Kidney (tissue), 14 donors: Measurements from ENCODE around the gene VCL. TPM values are rescaled to one million over a fixed set of nuclear protein-coding genes. Genes with fewer than 3 reads are reported as not detected.

Source experiments
- DNase-seq, 5 donors: peaks; one replicate each; pipeline ENCODE4 v3.0.0-alpha.2; 2013 to 2020
- FAIRE-seq: peaks from 2 replicates; lab custom pipeline; 2012; peaks lifted over from hg19 to GRCh38; lab: Jason Lieb, UNC
- H3K27ac ChIP-seq, 2 donors: one replicate each; pipeline ENCODE4 v1.7.0; 2013; ENCODE audit warnings: low read depth in 2 of 2, low read length in 2 of 2, inconsistent platforms in 1 of 2
- H3K27me3 ChIP-seq: one replicate; pipeline ENCODE4 v1.7.1; 2013; ENCODE audit warnings: low read length, inconsistent platforms; ENCODE audit not compliant: control insufficient read depth, insufficient read depth
- H3K36me3 ChIP-seq, 3 donors: one replicate each; pipeline versions ENCODE4 v1.7.0 to v1.7.1; 2013; ENCODE audit warnings: low read length in 3 of 3, control low read depth in 1 of 3, inconsistent platforms in 1 of 3; ENCODE audit not compliant: insufficient read depth in 3 of 3, control insufficient read depth in 2 of 3
- H3K4me1 ChIP-seq, 3 donors: one replicate each; pipeline versions ENCODE4 v1.7.0 to v1.7.1; 2013; ENCODE audit warnings: low read length in 3 of 3, inconsistent platforms in 1 of 3, low read depth in 1 of 3; ENCODE audit not compliant: control insufficient read depth in 2 of 3, insufficient read depth in 2 of 3
- H3K4me3 ChIP-seq, 3 donors: one replicate each; pipeline versions ENCODE4 v1.7.0 to v1.8.1; 2013; ENCODE audit warnings: low read length in 3 of 3, control low read depth in 1 of 3, inconsistent platforms in 1 of 3
- H3K9ac ChIP-seq, 3 donors: one replicate each; pipeline versions ENCODE4 v1.7.0 to v1.7.1; 2013; ENCODE audit warnings: low read length in 3 of 3, control low read depth in 1 of 3, inconsistent platforms in 1 of 3
- H3K9me3 ChIP-seq, 3 donors: one replicate each; pipeline versions ENCODE4 v1.7.0 to v1.7.1; 2013; ENCODE audit warnings: low read length in 3 of 3, control low read depth in 1 of 3, inconsistent platforms in 1 of 3; ENCODE audit not compliant: control insufficient read depth in 2 of 3, insufficient read depth in 1 of 3
- intact Hi-C: fragments of 100-400 bp; cut with DNase I; formaldehyde crosslinking; loops from one replicate; pipeline ENCODE4 v1.11.1; 2022
- polyA plus RNA-seq: library from polyadenylated mRNA; stranded (reverse); fragments of 350-450 nt; fragmentation: Illumina TruSeq; extraction: RNeasy Lipid Tissue Mini Kit (QIAGEN cat#74804); gene quantifications from one replicate; pipeline ENCODE4 v1.2.3, GENCODE V29; 2014; ENCODE audit warnings: low read depth, low replicate concordance; ENCODE audit not compliant: insufficient read depth
- total RNA-seq: library from RNA; stranded (reverse); fragmentation: NEBNext Ultra II Directional; extraction: Animal tissue kit (Norgen Biotek cat#: 25700); gene quantifications from one replicate; pipeline ENCODE4 v1.2.1, GENCODE V29; 2021
- TF ChIP-seq, protein P1 (sequence below): IDR thresholded peaks from 3 replicates; pipeline ENCODE4 v1.5.1; 2012; ENCODE audit warnings: mild to moderate bottlenecking, moderate library complexity, borderline replicate concordance; ENCODE audit not compliant: insufficient read depth; ENCODE audit errors: extremely low read depth
- donor health status: control.
- donor health status: control.
- donor health status: control.
- donor health status: control.
- donor health status: control.
- donor health status: DM: yes; HTN: yes; CAD: no.
- donor health status: Normal renal cell carcinoma (clear cell type).

The VCL gene
- total and polyA plus RNA-seq, 2 donors from 2014 or later: 23.8 to 167 TPM

DNA sequence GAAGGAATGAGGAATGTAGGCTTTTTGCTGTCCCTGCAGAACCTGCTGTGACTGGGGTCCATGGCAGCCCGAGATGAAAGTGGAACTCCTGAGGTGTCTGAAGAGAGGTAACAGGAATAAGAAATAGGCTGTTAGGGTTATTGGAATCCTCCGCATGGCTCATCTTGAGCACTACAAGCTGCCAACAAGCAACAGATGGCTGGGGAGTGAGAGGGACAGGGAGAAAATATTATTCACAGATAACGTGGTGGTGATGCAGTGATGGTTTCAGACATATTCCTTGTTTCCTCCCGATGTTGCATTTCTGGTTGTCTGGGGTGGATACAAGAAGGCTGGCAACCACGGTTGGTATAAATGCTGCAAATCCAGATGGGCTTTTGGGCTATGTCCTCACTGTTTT lies 106.6 kb downstream of the VCL start:
- peaks cover 11 to 48% (median 32%) of the 10 kb centered on the region in 3 donors for H3K36me3 ChIP-seq
- no peaks in the 10 kb centered on the region for H3K9me3 ChIP-seq
- H3K4me1 ChIP-seq: no peaks in the 10 kb centered on the region
- H3K27me3 ChIP-seq: no peaks in the 10 kb centered on the region
- TF ChIP-seq, protein P1, sequence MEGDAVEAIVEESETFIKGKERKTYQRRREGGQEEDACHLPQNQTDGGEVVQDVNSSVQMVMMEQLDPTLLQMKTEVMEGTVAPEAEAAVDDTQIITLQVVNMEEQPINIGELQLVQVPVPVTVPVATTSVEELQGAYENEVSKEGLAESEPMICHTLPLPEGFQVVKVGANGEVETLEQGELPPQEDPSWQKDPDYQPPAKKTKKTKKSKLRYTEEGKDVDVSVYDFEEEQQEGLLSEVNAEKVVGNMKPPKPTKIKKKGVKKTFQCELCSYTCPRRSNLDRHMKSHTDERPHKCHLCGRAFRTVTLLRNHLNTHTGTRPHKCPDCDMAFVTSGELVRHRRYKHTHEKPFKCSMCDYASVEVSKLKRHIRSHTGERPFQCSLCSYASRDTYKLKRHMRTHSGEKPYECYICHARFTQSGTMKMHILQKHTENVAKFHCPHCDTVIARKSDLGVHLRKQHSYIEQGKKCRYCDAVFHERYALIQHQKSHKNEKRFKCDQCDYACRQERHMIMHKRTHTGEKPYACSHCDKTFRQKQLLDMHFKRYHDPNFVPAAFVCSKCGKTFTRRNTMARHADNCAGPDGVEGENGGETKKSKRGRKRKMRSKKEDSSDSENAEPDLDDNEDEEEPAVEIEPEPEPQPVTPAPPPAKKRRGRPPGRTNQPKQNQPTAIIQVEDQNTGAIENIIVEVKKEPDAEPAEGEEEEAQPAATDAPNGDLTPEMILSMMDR: no peak
- H3K4me3 ChIP-seq: no peak overlapping the region
- H3K27ac ChIP-seq: no peak overlapping the region
- DNase-seq (no peak), FAIRE-seq (no peak)
- intact Hi-C loops: no loop called here
- H3K9ac ChIP-seq: no peak overlapping the region

DNA sequence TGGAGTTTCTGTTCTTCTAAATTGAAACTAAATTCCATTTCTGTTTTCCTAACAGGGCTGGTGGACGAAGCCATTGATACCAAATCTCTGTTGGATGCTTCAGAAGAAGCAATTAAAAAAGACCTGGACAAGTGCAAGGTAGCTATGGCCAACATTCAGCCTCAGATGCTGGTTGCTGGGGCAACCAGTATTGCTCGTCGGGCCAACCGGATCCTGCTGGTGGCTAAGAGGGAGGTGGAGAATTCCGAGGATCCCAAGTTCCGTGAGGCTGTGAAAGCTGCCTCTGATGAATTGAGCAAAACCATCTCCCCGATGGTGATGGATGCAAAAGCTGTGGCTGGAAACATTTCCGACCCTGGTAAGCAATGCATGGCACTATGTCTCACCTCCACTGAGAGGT lies 107.1 kb downstream of the VCL start:
- H3K9ac ChIP-seq: no peak overlapping the region
- FAIRE-seq: no peak
- TF ChIP-seq, protein P1: no peak
- H3K36me3 ChIP-seq: peaks cover 7 to 48% (median 28%) of the 10 kb centered on the region in 3 donors
- H3K4me1 ChIP-seq: no peaks in the 10 kb centered on the region
- H3K27me3 ChIP-seq: no peaks in the 10 kb centered on the region
- no peak for DNase-seq
- H3K27ac ChIP-seq: no peak overlapping the region
- H3K9me3 ChIP-seq: no peaks in the 10 kb centered on the region
- no peak overlapping the region for H3K4me3 ChIP-seq
- intact Hi-C loops: no loop called here

DNA sequence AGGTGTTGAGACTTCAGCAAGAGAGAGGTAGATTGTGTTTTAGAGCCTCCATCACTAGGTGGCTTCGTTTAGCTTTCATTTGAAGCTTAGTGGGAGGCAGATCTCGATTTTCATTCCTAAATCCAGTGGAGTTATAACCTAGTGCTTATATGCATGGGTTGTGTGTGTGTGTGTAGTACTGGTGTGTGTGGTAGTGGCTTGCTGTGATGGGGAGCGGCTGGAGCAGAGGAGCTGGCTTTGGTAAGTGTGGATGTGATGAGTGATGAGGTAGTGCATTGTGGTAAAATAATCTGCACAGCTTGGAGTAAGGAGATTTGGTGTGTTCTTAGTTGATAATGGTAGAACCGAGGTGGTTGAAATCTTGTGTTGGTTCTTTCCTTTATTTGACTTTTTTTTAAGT lies 109.5 kb downstream of the VCL start:
- intact Hi-C loops: no loop called here

More for the DNA sequence above, 109.5 kb downstream of the VCL start:
- H3K4me3 ChIP-seq: no peak overlapping the region
- no peak overlapping the region for H3K9ac ChIP-seq
- no peaks in the 10 kb centered on the region for H3K4me1 ChIP-seq
- H3K27ac ChIP-seq: no peak overlapping the region
- H3K27me3 ChIP-seq: no peaks in the 10 kb centered on the region
- no peak for FAIRE-seq
- DNase-seq: no peak
- H3K36me3 ChIP-seq: peaks cover 7 to 68% (median 40%) of the 10 kb centered on the region in 3 donors
- TF ChIP-seq, protein P1: no peak
- no peaks in the 10 kb centered on the region for H3K9me3 ChIP-seq
